Psoas muscle (tissue), 8 donors: ENCODE data around the gene ANGPT4. TPM values are rescaled to one million over a fixed set of nuclear protein-coding genes. Genes with fewer than 3 reads are reported as not detected.
"Not testable (repeated sequence)": the region's sequence is repeated elsewhere in the genome, so short reads cannot be mapped to it uniquely, and the experiment has no call there.

Experiments used
- ATAC-seq, 4 donors: fragments of 200-7000 bp; cut with Tn5 transposase; one replicate each; pipeline ENCODE4 v1.9.1; 2020; ENCODE audit warnings: moderate library complexity in 3 of 4, mild to moderate bottlenecking in 2 of 4
- DNase-seq, 2 donors: peaks; one replicate each; pipeline ENCODE4 v3.0.0-alpha.2; 2020
- H3K27ac ChIP-seq: fragments of 200-600 bp; one replicate; pipeline ENCODE4 v1.8.0; 2022
- H3K27me3 ChIP-seq, 3 donors: fragments of 200-600 bp in 1 of 3; one replicate each; pipeline versions ENCODE4 v1.6.1 to v1.8.0; 2013 to 2022; ENCODE audit warnings: low read length in 2 of 3, mild to moderate bottlenecking in 2 of 3, moderate library complexity in 1 of 3; ENCODE audit not compliant: insufficient read depth in 3 of 3
- H3K36me3 ChIP-seq, 2 donors: fragments of 200-600 bp in 1 of 2; one replicate each; pipeline versions ENCODE4 v1.6.1 to v1.8.0; 2013 to 2022; ENCODE audit warnings: low read depth in 1 of 2, mild to moderate bottlenecking in 1 of 2, moderate library complexity in 1 of 2; ENCODE audit not compliant: insufficient read depth in 1 of 2
- H3K4me1 ChIP-seq: fragments of 200-600 bp; one replicate; pipeline ENCODE4 v1.8.0; 2022
- H3K4me3 ChIP-seq: fragments of 200-600 bp; one replicate; pipeline ENCODE4 v1.8.0; 2022; ENCODE audit warnings: mild to moderate bottlenecking
- H3K9me3 ChIP-seq: fragments of 200-600 bp; one replicate; pipeline ENCODE4 v1.8.0; 2022
- CTCF ChIP-seq: fragments of 200-600 bp; IDR thresholded peaks from one replicate; pipeline ENCODE4 v1.8.0; 2022; ENCODE audit warnings: antibody characterized with exemption
- WGBS, 3 donors: extraction: QIAGEN DNeasy Blood & Tissue Kit; methylation state at CpG; one replicate each; pipeline versions ENCODE4 v1.1.6 to v1.1.7; 2013; 5-methylcytosine and 5-hydroxymethylcytosine counted together
- intact Hi-C, 2 donors: fragments of 100-400 bp; cut with DNase I; formaldehyde crosslinking; loops; one replicate each; pipeline versions ENCODE4 v1.11.0 to v1.14.2; 2022
- polyA plus RNA-seq, 3 donors: library from polyadenylated mRNA; stranded (reverse); fragments of 200-250 nt; gene quantifications; one replicate each; pipeline ENCODE4 v1.2.3, GENCODE V29; 2013
- total RNA-seq, 4 donors: library from RNA; stranded (reverse); fragmentation: NEBNext Ultra II Directional in 2 of 4; extraction: Animal tissue kit (Norgen Biotek cat#: 25700) in 2 of 4; gene quantifications; one replicate each; pipeline versions ENCODE4 v1.2.1 to v1.2.4, GENCODE V29; 2021 to 2023
- donor health status: healthy with polysubstance abuse.
- donor health status: DM: no; HTN: no; CAD: no; lungs with moderate emphysema.
- donor health status: Bipolar disorder and iron deficiency.
- donor health status: healthy.
- donor health status: DM: yes; HTN: yes; CAD: no.
- donor health status: DM: no; HTN: no; CAD: no.
- donor health status: DM: no; HTN: no; CAD: no.
- donor health status: DM: yes; HTN: yes; CAD: no.

ANGPT4 gene
- total and polyA plus RNA-seq, 7 donors, result 0.03 to 0.14 (median 0.06) TPM; not detected in 2

- TF ChIP-seq CTCF, result no peak
- no peaks in the 10 kb centered on the region for H3K36me3 ChIP-seq
- no peaks in the 10 kb centered on the region for H3K9me3 ChIP-seq
- no peak overlapping the region for H3K4me3 ChIP-seq
- WGBS, 3 donors, result 29 to 53% (median 37%) methylated on average over 12 of the region's 12 CpGs
- intact Hi-C loops, result no loop called here
- no peaks in the 10 kb centered on the region for H3K27me3 ChIP-seq
- H3K4me1 ChIP-seq, result no peaks in the 10 kb centered on the region
- DNase-seq (no peak), ATAC-seq (peak in 3 of 4 donors; percentile 38 to 62 (median 51))
- H3K27ac ChIP-seq, result no peak overlapping the region
Measured at GRCh38 chr20:856361-856775, 59.8 kb downstream of the ANGPT4 start.

- no peak for ATAC-seq
- Histone ChIP-seq H3K9me3 (no peaks in the 10 kb centered on the region), H3K27ac (no peak overlapping the region), H3K4me1 (no peaks in the 10 kb centered on the region), H3K4me3 (no peak overlapping the region), H3K27me3 (no peaks in the 10 kb centered on the region), H3K36me3 (no peaks in the 10 kb centered on the region)
- DNase-seq, result no peak
- WGBS, 3 donors, result 49 to 64% (median 56%) methylated on average over 11 of the region's 11 CpGs
- no peak for TF ChIP-seq CTCF
- intact Hi-C loops, result no loop called here
Measured at GRCh38 chr20:855466-856360, 60.4 kb downstream of the ANGPT4 start.

GRCh38 chr20:854601-855000 lies 61.5 kb downstream of the ANGPT4 start:
- intact Hi-C loops, result no loop called here
- H3K4me3 ChIP-seq, result no peak overlapping the region
- no peak overlapping the region for H3K27ac ChIP-seq
- no peaks in the 10 kb centered on the region for H3K36me3 ChIP-seq
- no peak for TF ChIP-seq CTCF
- ATAC-seq, result no peak
- no peaks in the 10 kb centered on the region for H3K4me1 ChIP-seq
- WGBS, 3 donors, result 64 to 68% (median 66%) methylated on average over 6 of the region's 6 CpGs
- DNase-seq, result no peak
- H3K9me3 ChIP-seq, result no peaks in the 10 kb centered on the region
- H3K27me3 ChIP-seq, result no peaks in the 10 kb centered on the region

- no peak overlapping the region for H3K4me3 ChIP-seq
- intact Hi-C loops, result no loop called here
- ATAC-seq, result no peak
- DNase-seq, result no peak
- no peaks in the 10 kb centered on the region for H3K4me1 ChIP-seq
- no peak for TF ChIP-seq CTCF
- H3K27ac ChIP-seq, result no peak overlapping the region
- H3K27me3 ChIP-seq, result no peaks in the 10 kb centered on the region
- H3K9me3 ChIP-seq, result no peaks in the 10 kb centered on the region
- WGBS, 3 donors, result 91 to 92% (median 92%) methylated on average over 4 of the region's 4 CpGs
- no peaks in the 10 kb centered on the region for H3K36me3 ChIP-seq
Measured at GRCh38 chr20:853406-853996, 62.6 kb downstream of the ANGPT4 start.

- H3K9me3 ChIP-seq, intact Hi-C loops, H3K4me3 ChIP-seq, H3K4me1 ChIP-seq, DNase-seq, H3K27me3 ChIP-seq, ATAC-seq, H3K36me3 ChIP-seq, H3K27ac ChIP-seq: not testable (repeated sequence)
- WGBS, 3 donors, result 78 to 86% (median 79%) methylated on average over 8 of the region's 8 CpGs
Measured at GRCh38 chr20:848731-849130, 67.4 kb downstream of the ANGPT4 start.
